Tibial nerve (tissue), 4 donors: ENCODE measurements around the gene GAPDHS. TPM values are rescaled to one million over a fixed set of nuclear protein-coding genes. Genes with fewer than 3 reads are reported as not detected.
A peak's percentile ranks its signal among the peaks of the same experiment; 100 is the strongest.

Experiments used
- DNase-seq, 2 donors: peaks; one replicate each; pipeline ENCODE4 v3.0.0-alpha.2; 2019; ENCODE audit warnings: low spot score in 2 of 2
- H3K27ac ChIP-seq, 4 donors: fragments of 200-600 bp; sonication (generic) in 3 of 4; one replicate each; pipeline ENCODE4 v1.5.1; 2017 to 2019; ENCODE audit warnings: mild to moderate bottlenecking in 1 of 4
- H3K27me3 ChIP-seq, 2 donors: fragments of 200-600 bp; sonication (generic) in 1 of 2; one replicate each; pipeline versions ENCODE4 v1.5.1 to v1.6.0; 2017 to 2019
- H3K36me3 ChIP-seq, 3 donors: fragments of 200-600 bp; sonication (generic); one replicate each; pipeline ENCODE4 v1.5.1; 2018 to 2019
- H3K4me1 ChIP-seq, 4 donors: fragments of 200-600 bp; sonication (generic) in 3 of 4; one replicate each; pipeline ENCODE4 v1.5.1; 2017 to 2019
- H3K4me3 ChIP-seq, 4 donors: fragments of 200-600 bp; sonication (generic) in 3 of 4; one replicate each; pipeline ENCODE4 v1.5.1; 2017 to 2019; ENCODE audit warnings: mild to moderate bottlenecking in 1 of 4, moderate library complexity in 1 of 4
- H3K9me3 ChIP-seq, 4 donors: fragments of 200-600 bp; sonication (generic) in 3 of 4; one replicate each; pipeline ENCODE4 v1.5.1; 2017 to 2019
- EP300 ChIP-seq, 2 donors: sonication (generic); formaldehyde crosslinking; IDR thresholded peaks; one replicate each; pipeline ENCODE4 v1.6.1; 2017; ENCODE audit warnings: antibody characterized with exemption in 2 of 2, mild to moderate bottlenecking in 1 of 2
- POLR2A ChIP-seq, 2 donors: fragments of 450-650 bp; IDR thresholded peaks; one replicate each; pipeline ENCODE4 v1.6.1; 2017; ENCODE audit warnings: antibody characterized with exemption in 2 of 2, mild to moderate bottlenecking in 2 of 2, moderate library complexity in 2 of 2
- WGBS, 2 donors: methylation state at CpG; one replicate each; pipeline ENCODE4 v1.1.5; 2018; 5-methylcytosine and 5-hydroxymethylcytosine counted together
- total RNA-seq, 4 donors: library from RNA; depleted of rRNA; stranded (reverse); fragments of >200 nt; gene quantifications; one replicate each; pipeline ENCODE4 v1.1.0, GENCODE V29; 2016
- TF ChIP-seq, protein P1 (sequence below), 5 experiments: fragments of 200-600 bp in 3 of 5; fragments of 450-650 bp in 2 of 5; sonication (generic) in 3 of 5; IDR thresholded peaks; one replicate each; pipeline ENCODE4 v1.5.1; 2016 to 2019; ENCODE audit warnings: antibody characterized with exemption in 5 of 5, mild to moderate bottlenecking in 3 of 5, moderate library complexity in 2 of 5

GAPDHS gene
- total RNA-seq, 4 donors from 2014 or later = not detected

GRCh38 chr19:35507561-35507960 is 25.7 kb upstream of the GAPDHS start:
- Histone ChIP-seq H3K36me3 (no peaks in the 10 kb centered on the region), H3K4me1 (peaks cover 0 to 18% (median 2%) of the 10 kb centered on the region in 4 donors), H3K27me3 (peaks cover 0 to 61% of the 10 kb centered on the region in 2 donors), H3K27ac (no peak overlapping the region), H3K4me3 (no peak overlapping the region), H3K9me3 (no peaks in the 10 kb centered on the region)
- no peak for DNase-seq
- TF ChIP-seq, protein P1, sequence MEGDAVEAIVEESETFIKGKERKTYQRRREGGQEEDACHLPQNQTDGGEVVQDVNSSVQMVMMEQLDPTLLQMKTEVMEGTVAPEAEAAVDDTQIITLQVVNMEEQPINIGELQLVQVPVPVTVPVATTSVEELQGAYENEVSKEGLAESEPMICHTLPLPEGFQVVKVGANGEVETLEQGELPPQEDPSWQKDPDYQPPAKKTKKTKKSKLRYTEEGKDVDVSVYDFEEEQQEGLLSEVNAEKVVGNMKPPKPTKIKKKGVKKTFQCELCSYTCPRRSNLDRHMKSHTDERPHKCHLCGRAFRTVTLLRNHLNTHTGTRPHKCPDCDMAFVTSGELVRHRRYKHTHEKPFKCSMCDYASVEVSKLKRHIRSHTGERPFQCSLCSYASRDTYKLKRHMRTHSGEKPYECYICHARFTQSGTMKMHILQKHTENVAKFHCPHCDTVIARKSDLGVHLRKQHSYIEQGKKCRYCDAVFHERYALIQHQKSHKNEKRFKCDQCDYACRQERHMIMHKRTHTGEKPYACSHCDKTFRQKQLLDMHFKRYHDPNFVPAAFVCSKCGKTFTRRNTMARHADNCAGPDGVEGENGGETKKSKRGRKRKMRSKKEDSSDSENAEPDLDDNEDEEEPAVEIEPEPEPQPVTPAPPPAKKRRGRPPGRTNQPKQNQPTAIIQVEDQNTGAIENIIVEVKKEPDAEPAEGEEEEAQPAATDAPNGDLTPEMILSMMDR (IDR thresholded peaks at IDR 0.05) = no peak
- TF ChIP-seq EP300 (IDR thresholded peaks at IDR 0.05) (no peak), POLR2A (IDR thresholded peaks at IDR 0.05) (no peak)
- WGBS, 2 donors = 80 to 82% methylated on average over 11 of the region's 11 CpGs

DNA sequence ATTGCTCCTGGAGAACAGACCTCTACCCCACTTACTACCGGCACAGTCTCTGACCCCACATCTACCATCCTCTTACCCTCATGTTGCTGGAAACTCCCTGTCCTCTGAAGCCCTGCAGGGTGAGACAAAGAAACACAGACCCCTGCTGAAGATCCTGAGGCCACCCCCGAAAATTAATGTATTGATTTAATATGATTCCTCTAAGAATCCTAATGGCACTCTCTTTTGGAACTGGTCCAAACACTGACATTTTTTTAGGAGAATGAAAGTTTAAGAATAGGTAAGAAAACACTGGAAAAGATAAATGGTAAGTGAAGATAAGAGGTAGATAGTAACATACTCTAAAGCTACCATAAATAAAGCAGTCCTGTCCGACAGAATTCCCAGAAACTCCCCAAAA is 25.1 kb upstream of the GAPDHS start:
- Histone ChIP-seq H3K36me3 (no peaks in the 10 kb centered on the region), H3K9me3 (no peaks in the 10 kb centered on the region), H3K4me1 (peaks cover 0 to 18% (median 2%) of the 10 kb centered on the region in 4 donors), H3K4me3 (no peak overlapping the region), H3K27ac (no peak overlapping the region), H3K27me3 (peaks cover 0 to 63% of the 10 kb centered on the region in 2 donors)
- DNase-seq = no peak
- WGBS, 2 donors = 79 to 90% methylated on average over 3 of the region's 3 CpGs
- TF ChIP-seq POLR2A (IDR thresholded peaks at IDR 0.05) (no peak), EP300 (IDR thresholded peaks at IDR 0.05) (no peak)
- TF ChIP-seq, protein P1 (IDR thresholded peaks at IDR 0.05) = no peak

DNA sequence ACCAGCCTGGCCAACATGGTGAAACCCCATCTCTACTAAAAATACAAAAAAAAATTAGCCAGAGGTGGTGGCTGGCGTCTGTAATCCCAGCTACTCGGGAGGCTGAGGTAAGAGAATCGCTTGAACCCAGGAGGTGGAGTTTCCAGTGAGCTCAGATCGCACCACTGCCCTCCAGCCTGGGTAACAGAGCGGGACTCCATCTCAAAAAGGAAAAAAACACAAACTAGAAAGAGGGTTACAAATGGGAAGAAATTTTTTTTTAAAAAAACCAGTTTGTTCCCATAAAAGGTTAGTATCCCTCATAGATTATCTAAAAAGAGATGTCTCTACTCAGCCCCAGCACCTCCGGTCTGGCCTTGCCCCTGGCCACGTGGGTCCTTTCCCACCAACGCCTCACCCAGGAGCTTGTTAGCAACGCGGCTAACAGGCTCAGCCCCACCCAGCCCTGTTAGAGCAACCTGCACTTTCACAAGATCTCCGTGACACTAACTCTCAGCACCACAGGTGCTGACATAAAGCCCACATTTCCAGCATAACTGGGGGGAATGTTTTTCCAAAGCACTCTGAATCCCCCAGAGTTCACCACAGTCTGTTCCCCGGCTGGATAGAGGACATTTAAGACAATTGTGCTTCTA is 24.1 kb upstream of the GAPDHS start:
- Histone ChIP-seq H3K27ac (no peak overlapping the region), H3K4me1 (peaks cover 0 to 18% (median 2%) of the 10 kb centered on the region in 4 donors), H3K9me3 (no peaks in the 10 kb centered on the region), H3K4me3 (peak overlapping the region in 2 of 4 donors; percentile 34 to 48), H3K27me3 (peaks cover 0 to 73% of the 10 kb centered on the region in 2 donors), H3K36me3 (no peaks in the 10 kb centered on the region)
- WGBS, 2 donors = 26 to 28% methylated on average over 12 of the region's 12 CpGs
- DNase-seq = no peak
- TF ChIP-seq, protein P1 (IDR thresholded peaks at IDR 0.05) = no peak
- TF ChIP-seq EP300 (IDR thresholded peaks at IDR 0.05) (no peak), POLR2A (IDR thresholded peaks at IDR 0.05) (no peak)

DNA sequence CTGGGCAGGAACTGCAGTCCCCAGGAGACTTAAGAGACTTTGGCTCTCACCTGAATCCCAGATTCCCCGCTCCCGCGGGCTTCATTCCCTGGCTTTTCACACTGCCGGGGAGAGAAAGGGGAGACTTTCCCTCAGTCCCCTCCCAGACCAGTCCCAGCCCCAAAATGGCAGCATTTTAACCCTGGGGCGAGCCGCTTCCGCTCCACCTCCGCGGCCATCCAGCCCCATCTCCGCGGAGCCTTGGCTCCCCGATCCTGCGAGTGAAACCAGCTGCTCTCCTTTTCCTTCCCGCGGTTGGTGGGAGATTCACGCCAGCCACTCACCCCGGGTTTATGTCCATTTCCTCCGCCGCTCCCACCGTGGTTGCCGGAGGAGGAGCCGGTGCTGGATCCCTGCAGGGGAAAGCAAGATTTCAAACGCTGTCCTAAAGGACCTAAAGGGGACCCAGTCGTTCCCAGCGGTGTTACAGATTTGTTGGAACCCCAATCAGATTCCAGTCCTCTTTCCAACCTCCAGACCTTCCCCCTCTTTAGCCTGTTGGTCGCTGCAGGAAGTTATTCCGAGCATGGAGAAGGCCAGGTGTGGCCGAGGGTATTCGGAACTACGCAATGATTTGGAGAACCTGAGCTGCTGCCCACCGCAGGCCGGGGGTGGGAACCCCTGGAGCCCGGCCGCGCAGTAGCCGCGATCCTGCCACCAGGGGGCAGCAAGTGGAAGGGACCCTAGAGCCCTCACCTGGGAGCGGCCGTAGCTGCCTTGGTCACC is 23.2 kb upstream of the GAPDHS start:
- Histone ChIP-seq H3K36me3 (no peaks in the 10 kb centered on the region), H3K4me1 (peaks cover 0 to 18% (median 2%) of the 10 kb centered on the region in 4 donors), H3K27me3 (peaks cover 0 to 77% of the 10 kb centered on the region in 2 donors), H3K27ac (peak overlapping the region in 2 of 4 donors; percentile 32 to 59), H3K9me3 (no peaks in the 10 kb centered on the region), H3K4me3 (peak overlapping the region; percentile 14 to 48 (median 30))
- peak; percentile 33 to 66 for DNase-seq
- TF ChIP-seq, protein P1 (IDR thresholded peaks at IDR 0.05) = peak; percentile 84 to 89 (median 87)
- TF ChIP-seq POLR2A (IDR thresholded peaks at IDR 0.05) (no peak), EP300 (IDR thresholded peaks at IDR 0.05) (no peak)
- 1 to 3% methylated on average over 30 to 35 of the region's 39 CpGs for WGBS, 2 donors

DNA sequence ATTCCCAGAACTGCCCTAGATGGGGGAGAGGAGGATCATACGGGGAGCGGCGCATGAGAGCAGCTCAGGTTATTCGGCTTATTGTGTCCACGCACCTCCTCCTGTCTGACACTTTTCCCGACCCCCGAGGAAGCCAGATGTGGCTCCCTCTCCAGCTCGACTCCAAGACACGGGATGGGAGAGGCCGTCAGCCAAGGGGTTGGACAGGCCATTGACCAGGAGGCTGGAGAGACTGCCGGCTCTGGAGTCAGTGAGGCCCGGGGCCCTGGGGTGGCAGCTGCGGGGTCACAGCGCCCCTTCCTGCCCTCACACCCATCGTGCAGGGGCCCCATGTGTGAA is 22.7 kb upstream of the GAPDHS start:
- H3K27me3 ChIP-seq = peaks cover 0 to 77% of the 10 kb centered on the region in 2 donors
- H3K27ac ChIP-seq = no peak overlapping the region
- H3K36me3 ChIP-seq = no peaks in the 10 kb centered on the region
- TF ChIP-seq POLR2A (IDR thresholded peaks at IDR 0.05) (no peak), EP300 (IDR thresholded peaks at IDR 0.05) (no peak)
- TF ChIP-seq, protein P1 (IDR thresholded peaks at IDR 0.05) = no peak
- H3K4me3 ChIP-seq = peak overlapping the region in 2 of 4 donors; percentile 14 to 48
- WGBS, 2 donors = 7 to 20% methylated on average over 2 to 11 of the region's 15 CpGs
- H3K9me3 ChIP-seq = no peaks in the 10 kb centered on the region
- no peak for DNase-seq
- peaks cover 0 to 18% (median 2%) of the 10 kb centered on the region in 4 donors for H3K4me1 ChIP-seq
